ENCODE measurements around the gene OSBPL1A.

DNA sequence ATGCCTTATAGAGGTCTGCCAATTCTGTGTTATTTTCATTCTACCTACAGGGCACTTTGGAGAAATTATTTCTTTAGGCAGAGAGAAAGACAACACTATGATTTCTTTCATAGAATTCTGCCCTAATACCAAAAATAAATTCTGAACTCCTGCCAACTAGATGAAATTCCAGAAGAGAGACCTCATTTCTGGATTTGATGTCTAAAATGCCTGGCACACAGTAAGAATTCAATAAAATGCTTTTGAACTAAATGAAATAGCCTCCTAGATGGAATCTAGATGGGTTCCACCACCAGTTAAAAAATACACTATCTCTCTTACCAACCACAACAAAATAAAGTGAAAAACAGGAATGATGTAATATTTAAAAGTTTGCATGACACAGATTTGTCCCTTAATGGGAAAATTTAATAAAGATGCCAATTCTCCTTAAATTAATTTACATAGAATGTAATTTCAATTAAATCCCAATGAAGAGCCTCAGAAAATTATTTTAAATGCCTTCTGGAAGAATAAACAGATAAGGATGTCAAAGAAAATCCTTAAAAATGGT lies 75.0 kb downstream of the OSBPL1A start:
- TF ChIP-seq EP300 (IDR thresholded peaks at IDR 0.05) (no peak), POLR2A (IDR thresholded peaks at IDR 0.05) (no peak), POLR2AphosphoS5 (IDR thresholded peaks at IDR 0.05) (no peak)
- TF ChIP-seq, protein P1, sequence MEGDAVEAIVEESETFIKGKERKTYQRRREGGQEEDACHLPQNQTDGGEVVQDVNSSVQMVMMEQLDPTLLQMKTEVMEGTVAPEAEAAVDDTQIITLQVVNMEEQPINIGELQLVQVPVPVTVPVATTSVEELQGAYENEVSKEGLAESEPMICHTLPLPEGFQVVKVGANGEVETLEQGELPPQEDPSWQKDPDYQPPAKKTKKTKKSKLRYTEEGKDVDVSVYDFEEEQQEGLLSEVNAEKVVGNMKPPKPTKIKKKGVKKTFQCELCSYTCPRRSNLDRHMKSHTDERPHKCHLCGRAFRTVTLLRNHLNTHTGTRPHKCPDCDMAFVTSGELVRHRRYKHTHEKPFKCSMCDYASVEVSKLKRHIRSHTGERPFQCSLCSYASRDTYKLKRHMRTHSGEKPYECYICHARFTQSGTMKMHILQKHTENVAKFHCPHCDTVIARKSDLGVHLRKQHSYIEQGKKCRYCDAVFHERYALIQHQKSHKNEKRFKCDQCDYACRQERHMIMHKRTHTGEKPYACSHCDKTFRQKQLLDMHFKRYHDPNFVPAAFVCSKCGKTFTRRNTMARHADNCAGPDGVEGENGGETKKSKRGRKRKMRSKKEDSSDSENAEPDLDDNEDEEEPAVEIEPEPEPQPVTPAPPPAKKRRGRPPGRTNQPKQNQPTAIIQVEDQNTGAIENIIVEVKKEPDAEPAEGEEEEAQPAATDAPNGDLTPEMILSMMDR (IDR thresholded peaks at IDR 0.05) = no peak
